Measurements from ENCODE around the gene MYRIP.

Gene MYRIP

DNA sequence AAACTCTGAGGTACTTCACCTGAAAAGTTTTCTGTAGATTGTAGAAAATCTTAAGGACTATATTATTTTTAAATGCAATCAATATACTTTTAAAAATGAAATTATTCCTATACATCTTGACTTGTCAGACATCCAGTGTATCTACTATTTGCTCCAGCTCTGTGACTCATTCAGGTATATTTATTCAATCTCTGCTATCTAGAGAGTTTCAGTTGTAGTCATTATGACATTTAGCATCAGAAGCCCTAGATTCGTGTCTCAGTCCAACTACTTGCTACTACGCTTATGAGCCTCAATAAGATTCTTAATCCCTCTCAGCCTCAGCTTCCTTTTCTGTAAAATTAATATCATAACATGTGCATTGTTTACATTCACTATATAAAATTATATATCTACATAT lies 477.8 kb downstream of the MYRIP start:
- H3K27me3 ChIP-seq (ENCODE audit: insufficient read depth, low read length): no peaks in the 10 kb centered on the region
- H3K27ac ChIP-seq (ENCODE audit: low read length): no peak overlapping the region
- H3K36me3 ChIP-seq (ENCODE audit: insufficient read depth, low read depth, low read length): no peaks in the 10 kb centered on the region
- no peak overlapping the region for H3K4me3 ChIP-seq (ENCODE audit: low read length)
- H3K9me3 ChIP-seq (ENCODE audit: insufficient read depth, low read depth, low read length): no peaks in the 10 kb centered on the region
- no peak overlapping the region for H3K9ac ChIP-seq (ENCODE audit: low read depth, low read length)
- peaks cover 6% of the 10 kb centered on the region; the same call in 1 of the 2 replicates for H3K4me1 ChIP-seq (ENCODE audit: insufficient read depth, low read length)

DNA sequence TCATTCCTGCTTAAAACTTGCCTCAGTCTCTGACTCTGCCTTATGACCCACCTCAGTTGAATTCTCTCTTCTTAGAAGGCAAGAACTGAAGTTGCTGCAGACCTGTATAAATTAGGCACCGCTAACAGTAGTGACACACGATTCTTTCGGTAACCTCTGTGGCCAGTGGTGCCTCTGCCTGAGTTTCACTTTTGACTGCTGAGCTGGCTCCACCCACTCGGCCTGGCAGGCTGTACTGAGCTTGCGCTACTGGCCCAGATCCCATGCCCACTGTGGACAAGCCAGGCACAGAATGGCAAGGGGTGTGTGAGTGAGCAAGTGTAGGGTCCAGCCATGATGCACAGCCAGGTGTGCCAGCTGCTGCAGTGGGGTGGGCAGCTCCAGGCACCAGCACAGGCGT lies 481.0 kb downstream of the MYRIP start:
- H3K4me1 ChIP-seq (ENCODE audit: insufficient read depth, low read length): peaks cover 19% of the 10 kb centered on the region; the same call in 1 of the 2 replicates
- H3K36me3 ChIP-seq (ENCODE audit: insufficient read depth, low read depth, low read length): no peaks in the 10 kb centered on the region
- H3K4me3 ChIP-seq (ENCODE audit: low read length): no peak overlapping the region
- H3K9ac ChIP-seq (ENCODE audit: low read depth, low read length): no peak overlapping the region
- no peaks in the 10 kb centered on the region for H3K9me3 ChIP-seq (ENCODE audit: insufficient read depth, low read depth, low read length)
- H3K27ac ChIP-seq (ENCODE audit: low read length): no peak overlapping the region
- H3K27me3 ChIP-seq (ENCODE audit: insufficient read depth, low read length): no peaks in the 10 kb centered on the region

DNA sequence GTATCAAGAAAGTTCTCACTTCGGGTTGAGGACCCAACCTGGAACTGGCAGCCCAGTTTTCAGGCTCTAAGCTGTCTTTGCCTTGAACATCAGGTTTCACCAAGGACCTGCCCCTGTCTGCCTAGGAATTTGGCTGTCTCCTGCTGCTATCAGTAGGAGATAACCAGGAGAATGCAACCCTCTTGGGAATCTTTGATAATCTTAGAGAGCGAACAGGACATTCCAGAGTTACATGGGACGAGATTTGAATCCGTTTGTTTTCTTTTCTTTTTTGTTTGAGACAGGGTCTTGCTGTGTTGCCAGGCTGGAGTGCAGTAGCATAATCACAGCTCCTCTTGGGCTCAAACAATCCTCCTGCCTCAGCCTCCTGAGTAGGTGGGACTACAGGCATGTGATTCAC lies 482.1 kb downstream of the MYRIP start:
- Histone ChIP-seq H3K36me3 (ENCODE audit: insufficient read depth, low read depth, low read length) (no peaks in the 10 kb centered on the region), H3K4me3 (ENCODE audit: low read length) (no peak overlapping the region), H3K4me1 (ENCODE audit: insufficient read depth, low read length) (peaks cover 19% of the 10 kb centered on the region; the same call in 1 of the 2 replicates), H3K27ac (ENCODE audit: low read length) (no peak overlapping the region), H3K9me3 (ENCODE audit: insufficient read depth, low read depth, low read length) (no peaks in the 10 kb centered on the region), H3K9ac (ENCODE audit: low read depth, low read length) (no peak overlapping the region), H3K27me3 (ENCODE audit: insufficient read depth, low read length) (no peaks in the 10 kb centered on the region)

DNA sequence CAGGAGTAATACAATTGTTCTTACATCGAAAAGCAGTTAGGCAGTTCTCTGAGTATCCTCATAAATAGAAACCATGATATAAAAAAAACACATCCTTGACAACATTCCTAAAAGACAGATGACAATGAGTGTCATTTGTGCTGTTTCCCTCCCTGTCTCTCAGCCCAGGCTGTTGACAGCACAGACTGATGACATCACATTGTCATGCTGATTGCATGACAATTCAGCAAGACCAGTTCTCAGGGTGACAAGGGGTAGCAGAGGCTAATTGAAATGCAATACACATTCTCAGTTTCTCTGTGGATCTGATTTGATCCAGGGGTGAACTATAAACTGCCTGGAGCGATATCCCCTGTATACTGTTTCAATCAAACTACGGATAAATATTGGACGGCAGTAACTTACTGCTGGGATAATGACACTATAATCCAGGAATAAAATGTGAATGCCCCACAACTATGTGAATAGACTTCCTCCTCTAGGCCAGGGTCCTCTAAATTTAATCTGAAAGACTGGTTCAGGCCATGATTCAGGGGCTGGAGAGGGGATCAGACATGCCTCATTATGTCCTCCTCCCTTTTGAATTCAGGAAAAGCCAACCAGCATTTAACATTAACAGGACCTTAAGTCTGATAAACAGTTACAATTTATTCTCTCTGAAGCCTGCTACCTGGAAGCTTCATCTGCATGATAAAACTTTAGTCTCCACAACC lies 483.4 kb downstream of the MYRIP start:
- Histone ChIP-seq H3K27me3 (ENCODE audit: insufficient read depth, low read length) (no peaks in the 10 kb centered on the region), H3K9me3 (ENCODE audit: insufficient read depth, low read depth, low read length) (no peaks in the 10 kb centered on the region), H3K4me1 (ENCODE audit: insufficient read depth, low read length) (peaks cover 19% of the 10 kb centered on the region; the same call in 1 of the 2 replicates), H3K4me3 (ENCODE audit: low read length) (peak overlapping the region; percentile 34; the same call in 1 of the 2 replicates), H3K9ac (ENCODE audit: low read depth, low read length) (peak overlapping the region; percentile 32; the same call in 1 of the 2 replicates), H3K36me3 (ENCODE audit: insufficient read depth, low read depth, low read length) (no peaks in the 10 kb centered on the region), H3K27ac (ENCODE audit: low read length) (no peak overlapping the region)

DNA sequence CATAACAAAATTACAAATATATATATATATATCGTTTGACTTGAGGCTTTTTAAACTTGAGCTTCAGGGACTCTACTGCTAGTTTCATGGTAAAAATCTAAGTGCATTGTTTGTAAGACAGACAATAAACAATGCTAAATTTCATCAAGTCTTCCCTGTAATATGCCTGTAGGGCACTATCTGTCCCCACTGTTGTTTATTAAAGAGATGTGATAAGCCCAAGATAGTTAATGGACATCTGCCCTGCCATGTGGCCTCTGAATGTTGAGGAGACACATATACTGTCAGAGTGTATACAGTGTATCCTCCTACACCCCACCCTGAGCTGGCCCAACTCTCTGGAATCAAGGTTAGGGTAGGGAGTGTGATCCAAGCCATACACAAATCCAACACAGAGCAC lies 485.0 kb downstream of the MYRIP start:
- H3K27me3 ChIP-seq (ENCODE audit: insufficient read depth, low read length): no peaks in the 10 kb centered on the region
- H3K36me3 ChIP-seq (ENCODE audit: insufficient read depth, low read depth, low read length): no peaks in the 10 kb centered on the region
- H3K9me3 ChIP-seq (ENCODE audit: insufficient read depth, low read depth, low read length): no peaks in the 10 kb centered on the region
- no peak overlapping the region for H3K4me3 ChIP-seq (ENCODE audit: low read length)
- peaks cover 19% of the 10 kb centered on the region; the same call in 1 of the 2 replicates for H3K4me1 ChIP-seq (ENCODE audit: insufficient read depth, low read length)
- no peak overlapping the region for H3K9ac ChIP-seq (ENCODE audit: low read depth, low read length)
- no peak overlapping the region for H3K27ac ChIP-seq (ENCODE audit: low read length)

DNA sequence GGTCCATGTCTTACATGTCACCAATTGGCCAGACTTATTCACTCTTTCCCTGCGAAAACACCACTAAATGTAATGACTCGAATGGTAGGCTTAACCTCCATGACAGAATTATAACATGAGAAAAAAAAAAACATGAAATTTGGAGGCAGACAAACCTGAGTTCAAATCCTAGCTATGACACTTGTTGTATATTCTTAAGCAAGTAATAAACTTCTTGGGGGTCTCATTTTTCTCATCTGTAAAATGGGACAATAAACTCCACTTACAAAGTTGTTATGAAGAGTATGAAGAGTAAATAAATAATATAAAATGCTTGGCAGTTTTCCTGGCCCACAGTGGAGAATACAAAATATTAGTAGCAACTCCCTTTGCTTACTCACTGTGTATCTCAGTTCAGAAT lies 488.7 kb downstream of the MYRIP start:
- no peaks in the 10 kb centered on the region for H3K9me3 ChIP-seq (ENCODE audit: insufficient read depth, low read depth, low read length)
- H3K27ac ChIP-seq (ENCODE audit: low read length): no peak overlapping the region
- H3K4me1 ChIP-seq (ENCODE audit: insufficient read depth, low read length): peaks cover 7% of the 10 kb centered on the region; the same call in 1 of the 2 replicates
- no peak overlapping the region for H3K4me3 ChIP-seq (ENCODE audit: low read length)
- H3K27me3 ChIP-seq (ENCODE audit: insufficient read depth, low read length): no peaks in the 10 kb centered on the region
- H3K9ac ChIP-seq (ENCODE audit: low read depth, low read length): no peak overlapping the region
- no peaks in the 10 kb centered on the region for H3K36me3 ChIP-seq (ENCODE audit: insufficient read depth, low read depth, low read length)

DNA sequence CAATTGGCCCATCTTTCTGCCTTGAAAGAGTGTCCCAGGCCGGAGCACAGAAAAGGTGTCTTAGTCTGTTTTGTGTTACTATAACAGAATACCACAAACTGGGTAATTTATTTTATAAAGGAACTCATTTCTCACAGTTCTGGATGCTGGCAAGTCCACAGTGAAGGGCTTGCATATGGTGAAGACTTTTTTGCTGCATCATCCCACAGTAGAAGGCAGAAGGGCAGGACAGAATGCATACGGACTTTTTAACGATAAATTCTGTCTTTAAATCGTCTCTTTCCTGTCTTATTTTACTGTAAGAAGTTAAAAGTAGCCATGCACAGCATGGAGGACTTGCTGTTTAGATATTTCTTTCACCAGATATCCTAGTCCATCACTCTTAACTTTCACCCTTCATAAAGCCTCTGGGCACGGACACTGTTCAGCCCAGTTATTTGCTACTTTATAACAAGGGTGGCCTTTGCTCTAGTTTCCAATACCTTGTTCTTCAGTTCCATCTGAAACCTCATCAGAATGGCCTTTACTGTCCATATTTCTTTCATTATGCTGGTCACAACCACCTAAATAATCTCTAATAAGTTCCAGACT lies 489.8 kb downstream of the MYRIP start:
- no peak overlapping the region for H3K9ac ChIP-seq (ENCODE audit: low read depth, low read length)
- H3K27me3 ChIP-seq (ENCODE audit: insufficient read depth, low read length): no peaks in the 10 kb centered on the region
- H3K36me3 ChIP-seq (ENCODE audit: insufficient read depth, low read depth, low read length): no peaks in the 10 kb centered on the region
- no peak overlapping the region for H3K27ac ChIP-seq (ENCODE audit: low read length)
- H3K4me1 ChIP-seq (ENCODE audit: insufficient read depth, low read length): no peaks in the 10 kb centered on the region
- H3K9me3 ChIP-seq (ENCODE audit: insufficient read depth, low read depth, low read length): no peaks in the 10 kb centered on the region
- no peak overlapping the region for H3K4me3 ChIP-seq (ENCODE audit: low read length)

DNA sequence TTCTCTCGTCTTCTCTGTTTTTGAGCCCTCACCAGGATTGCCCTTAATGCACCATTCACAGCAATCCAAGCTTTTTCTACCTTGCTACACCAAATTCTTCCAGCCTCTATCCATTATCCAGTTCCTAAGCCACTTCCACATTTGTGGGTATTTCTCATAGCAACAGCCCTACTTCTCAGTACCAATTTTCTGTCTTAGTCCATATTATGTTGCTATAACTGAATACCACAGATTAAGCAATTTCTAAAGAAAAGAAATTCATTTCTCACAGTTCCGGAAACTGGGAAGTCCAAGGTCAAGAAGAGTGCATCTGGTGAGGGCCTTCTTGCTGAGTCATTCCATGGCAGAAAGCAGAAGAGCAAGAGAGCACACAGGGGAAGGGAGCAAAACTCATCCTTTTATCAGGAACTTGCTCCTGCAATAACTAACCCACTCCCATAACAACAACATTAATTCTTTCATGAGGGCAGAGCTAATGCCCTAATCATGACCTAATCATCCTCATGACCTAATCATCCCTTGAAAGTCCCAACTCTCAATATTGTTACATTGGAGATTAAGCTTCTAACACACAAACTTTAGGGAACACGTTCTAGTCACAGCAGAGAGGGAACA lies 490.4 kb downstream of the MYRIP start:
- H3K27ac ChIP-seq (ENCODE audit: low read length): no peak overlapping the region

DNA sequence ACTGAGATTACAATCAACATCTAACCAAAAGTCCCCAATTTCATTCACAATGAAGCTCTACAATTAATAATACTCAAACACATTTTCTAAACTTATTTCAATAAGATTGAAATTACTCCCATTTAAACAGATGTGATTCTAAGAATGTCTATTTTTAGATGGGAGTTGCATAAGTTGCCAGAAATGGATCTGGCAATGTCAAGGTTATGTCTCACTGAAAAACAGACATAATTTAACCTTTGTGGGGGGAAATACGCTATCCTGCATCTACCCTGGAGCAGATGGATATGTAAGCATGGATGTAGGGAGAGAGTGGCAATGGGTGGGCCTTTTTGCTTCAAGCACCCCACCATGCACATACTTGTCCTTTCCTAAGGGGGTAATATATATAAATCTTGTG lies 493.4 kb downstream of the MYRIP start:
- H3K36me3 ChIP-seq (ENCODE audit: insufficient read depth, low read depth, low read length): no peaks in the 10 kb centered on the region
- no peak overlapping the region for H3K9ac ChIP-seq (ENCODE audit: low read depth, low read length)
- H3K9me3 ChIP-seq (ENCODE audit: insufficient read depth, low read depth, low read length): no peaks in the 10 kb centered on the region
- no peak overlapping the region for H3K27ac ChIP-seq (ENCODE audit: low read length)
- H3K4me1 ChIP-seq (ENCODE audit: insufficient read depth, low read length): no peaks in the 10 kb centered on the region
- H3K4me3 ChIP-seq (ENCODE audit: low read length): no peak overlapping the region
- H3K27me3 ChIP-seq (ENCODE audit: insufficient read depth, low read length): no peaks in the 10 kb centered on the region

More for the DNA sequence above, 490.4 kb downstream of the MYRIP start:
- H3K9ac ChIP-seq (ENCODE audit: low read depth, low read length): no peak overlapping the region
- H3K27me3 ChIP-seq (ENCODE audit: insufficient read depth, low read length): no peaks in the 10 kb centered on the region
- H3K4me1 ChIP-seq (ENCODE audit: insufficient read depth, low read length): no peaks in the 10 kb centered on the region
- H3K9me3 ChIP-seq (ENCODE audit: insufficient read depth, low read depth, low read length): no peaks in the 10 kb centered on the region
- H3K4me3 ChIP-seq (ENCODE audit: low read length): no peak overlapping the region
- no peaks in the 10 kb centered on the region for H3K36me3 ChIP-seq (ENCODE audit: insufficient read depth, low read depth, low read length)

DNA sequence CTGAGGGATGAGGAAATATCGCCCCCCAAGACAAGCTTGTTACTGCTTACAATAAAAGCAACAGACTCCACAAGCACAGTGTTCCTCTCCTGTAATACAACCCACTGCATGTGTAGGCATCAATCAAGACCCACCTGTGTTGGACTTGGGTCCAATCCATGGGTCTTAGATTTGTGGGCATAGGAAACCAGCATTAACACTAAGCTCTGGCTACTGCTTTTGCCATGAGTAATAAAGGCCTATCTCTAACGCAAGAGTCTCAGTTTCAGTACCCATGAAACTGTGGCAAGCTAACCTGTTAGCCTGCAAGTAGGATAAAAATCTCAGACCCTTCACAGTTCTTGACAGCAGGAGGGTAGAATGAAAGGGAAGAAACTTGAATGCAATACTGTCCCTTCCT lies 494.9 kb downstream of the MYRIP start:
- no peak overlapping the region for H3K9ac ChIP-seq (ENCODE audit: low read depth, low read length)
- H3K9me3 ChIP-seq (ENCODE audit: insufficient read depth, low read depth, low read length): no peaks in the 10 kb centered on the region
- H3K4me1 ChIP-seq (ENCODE audit: insufficient read depth, low read length): no peaks in the 10 kb centered on the region
- no peaks in the 10 kb centered on the region for H3K27me3 ChIP-seq (ENCODE audit: insufficient read depth, low read length)
- no peaks in the 10 kb centered on the region for H3K36me3 ChIP-seq (ENCODE audit: insufficient read depth, low read depth, low read length)
- no peak overlapping the region for H3K27ac ChIP-seq (ENCODE audit: low read length)
- no peak overlapping the region for H3K4me3 ChIP-seq (ENCODE audit: low read length)

DNA sequence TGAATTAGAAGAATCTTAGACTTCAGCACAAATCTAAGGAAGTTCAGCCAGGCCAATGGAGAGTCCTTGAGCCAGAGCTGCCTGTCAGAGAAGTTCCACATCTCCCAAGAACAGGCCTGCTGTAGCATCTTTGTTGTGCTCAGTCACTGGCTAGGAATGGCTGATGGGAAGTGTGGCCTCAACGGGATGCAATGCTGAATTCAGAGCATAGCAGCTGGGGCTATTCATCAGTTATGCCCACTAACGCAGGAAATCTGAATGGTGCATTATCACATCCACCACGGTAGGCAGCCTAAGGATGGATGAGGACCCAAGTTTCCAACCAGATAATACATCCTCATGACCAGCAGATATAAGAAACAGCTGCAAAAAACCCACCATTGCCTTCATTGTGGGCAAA lies 496.9 kb downstream of the MYRIP start:
- H3K9me3 ChIP-seq (ENCODE audit: insufficient read depth, low read depth, low read length): no peaks in the 10 kb centered on the region
- peaks cover 7% of the 10 kb centered on the region for H3K36me3 ChIP-seq (ENCODE audit: insufficient read depth, low read depth, low read length)
- H3K4me3 ChIP-seq (ENCODE audit: low read length): no peak overlapping the region
- no peak overlapping the region for H3K9ac ChIP-seq (ENCODE audit: low read depth, low read length)
- H3K4me1 ChIP-seq (ENCODE audit: insufficient read depth, low read length): peaks cover 5% of the 10 kb centered on the region; the same call in 1 of the 2 replicates
- H3K27me3 ChIP-seq (ENCODE audit: insufficient read depth, low read length): no peaks in the 10 kb centered on the region
- no peak overlapping the region for H3K27ac ChIP-seq (ENCODE audit: low read length)

DNA sequence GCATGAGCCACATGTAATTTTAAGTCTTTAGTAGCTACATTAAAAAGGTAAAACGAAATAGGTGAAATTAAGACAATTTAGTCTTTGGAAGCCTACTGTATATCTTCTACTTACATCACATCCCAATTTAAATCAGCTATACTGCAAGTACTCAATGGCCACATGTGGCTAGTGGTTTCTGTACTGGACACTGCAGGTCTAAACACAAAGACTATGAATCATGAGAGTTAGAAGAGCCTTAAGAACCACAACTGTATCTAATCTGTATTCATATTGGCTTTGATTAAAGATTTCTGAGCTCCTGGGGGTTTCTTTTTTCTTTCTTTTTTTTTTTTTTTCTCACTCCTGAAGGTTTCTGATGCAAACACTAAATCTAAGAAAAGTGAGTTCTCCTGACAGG lies 497.8 kb downstream of the MYRIP start:
- H3K4me1 ChIP-seq (ENCODE audit: insufficient read depth, low read length): peaks cover 7% of the 10 kb centered on the region; the same call in 1 of the 2 replicates
- H3K4me3 ChIP-seq (ENCODE audit: low read length): no peak overlapping the region
- no peak overlapping the region for H3K27ac ChIP-seq (ENCODE audit: low read length)
- peaks cover 16% of the 10 kb centered on the region for H3K36me3 ChIP-seq (ENCODE audit: insufficient read depth, low read depth, low read length)
- no peak overlapping the region for H3K9ac ChIP-seq (ENCODE audit: low read depth, low read length)
- H3K9me3 ChIP-seq (ENCODE audit: insufficient read depth, low read depth, low read length): no peaks in the 10 kb centered on the region
- no peaks in the 10 kb centered on the region for H3K27me3 ChIP-seq (ENCODE audit: insufficient read depth, low read length)

Data from iPS-20b (cell line).